Dendritic cell treated with granulocyte-macrophage colony-stimulating factor and Interleukin-4, amounts not matched to agents 40 ng/mL and 50 ng/mL, for 4 days (primary cell): Measurements from ENCODE around the gene RBCK1.
A peak's percentile ranks its signal among the peaks of the same experiment; 100 is the strongest.

Experiments used
- H3K27ac Mint-ChIP-seq: one replicate; pipeline ENCODE4 v1.8.0; 2022; ENCODE audit warnings: mild to moderate bottlenecking, mixed read lengths
- H3K27me3 Mint-ChIP-seq: one replicate; pipeline ENCODE4 v1.8.0; 2022; ENCODE audit warnings: mild to moderate bottlenecking, mixed read lengths
- H3K36me3 Mint-ChIP-seq: one replicate; pipeline ENCODE4 v1.8.0; 2022; ENCODE audit warnings: low read depth, mixed read lengths
- H3K4me1 Mint-ChIP-seq: one replicate; pipeline ENCODE4 v1.8.0; 2022; ENCODE audit warnings: low read depth, mixed read lengths
- H3K4me3 Mint-ChIP-seq: one replicate; pipeline ENCODE4 v1.8.0; 2022; ENCODE audit warnings: mild to moderate bottlenecking, moderate library complexity, mixed read lengths
- H3K9me3 Mint-ChIP-seq: one replicate; pipeline ENCODE4 v1.8.0; 2022; ENCODE audit warnings: mixed read lengths
- intact Hi-C: fragments of 100-400 bp; cut with micrococcal nuclease; formaldehyde crosslinking; loops from one replicate; pipeline ENCODE4 v1.15.0; 2022

The RBCK1 gene

DNA sequence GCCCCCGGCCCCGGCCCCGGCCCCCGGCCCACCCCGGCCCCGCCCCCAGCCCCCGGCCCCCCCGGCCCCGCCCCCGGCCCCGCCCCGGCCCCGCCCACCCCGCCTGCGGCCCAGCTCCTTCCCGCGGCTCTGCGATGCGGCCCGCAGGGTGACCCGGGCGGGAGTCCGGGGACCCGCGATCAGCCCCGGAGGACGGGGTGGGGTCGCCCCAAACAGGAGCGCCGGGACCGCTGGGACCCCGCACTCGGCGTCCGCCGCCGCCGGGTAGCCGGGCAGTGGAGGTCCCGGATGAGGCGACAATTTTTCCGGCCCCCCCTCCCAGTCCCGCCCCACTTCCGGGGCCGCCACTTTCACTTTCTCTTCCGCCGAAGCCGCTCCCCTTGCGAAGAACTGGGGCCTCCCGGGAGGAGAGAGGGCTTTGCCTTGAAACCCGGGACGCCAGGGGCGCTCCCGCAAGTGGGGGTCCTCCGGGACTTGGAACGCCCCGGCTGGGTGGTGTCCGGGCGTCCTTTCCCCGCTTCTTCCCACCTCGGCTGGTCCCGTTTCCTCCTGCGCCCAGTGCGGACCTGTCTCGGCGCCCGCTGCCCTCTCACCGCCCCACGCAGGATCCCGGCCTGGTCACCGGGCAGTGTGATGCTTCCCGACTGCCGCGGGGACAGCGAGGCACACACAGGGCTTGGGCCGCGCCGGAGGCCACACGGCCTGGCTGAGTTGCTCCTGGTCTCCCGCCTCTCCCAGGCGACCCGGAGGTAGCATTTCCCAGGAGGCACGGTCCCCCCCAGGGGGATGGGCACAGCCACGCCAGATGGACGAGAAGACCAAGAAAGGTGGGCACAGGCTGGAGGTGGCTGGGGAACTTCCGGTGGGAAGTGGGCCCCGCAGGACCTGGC is at the start of gene RBCK1:
RBCK1 (plus strand) TSS at position 347 of the 890 bp plus-strand sequence; CDS start at position 806, 459 bp downstream.
- Mint-ChIP-seq H3K36me3 (peaks cover 52% of the 10 kb centered on the region), H3K4me3 (peak within 1 kb of the TSS; percentile 93)
- intact Hi-C loops: loop anchor here (1.0 to 10.0 kb wide), 4 partner anchors 27 to 54 kb away; partner anchors contain the start of gene TBC1D20

GRCh38 chr20:358891-359555 is 49.1 kb upstream of the RBCK1 start:
- Mint-ChIP-seq H3K4me1 (peaks cover 20% of the 10 kb centered on the region), H3K27me3 (no peaks in the 10 kb centered on the region), H3K4me3 (no peak overlapping the region), H3K36me3 (no peaks in the 10 kb centered on the region), H3K27ac (no peak overlapping the region), H3K9me3 (no peaks in the 10 kb centered on the region)
- intact Hi-C loops: loop anchor here (10.0 kb wide), 3 partner anchors 46 to 376 kb away; partner anchors contain the start of gene RBCK1

More for the DNA sequence above, at the start of gene RBCK1:
- Mint-ChIP-seq H3K27ac (peak within 1 kb of the TSS; percentile 76), H3K9me3 (no peaks in the 10 kb centered on the region), H3K4me1 (peaks cover 39% of the 10 kb centered on the region), H3K27me3 (peaks cover 8% of the 10 kb centered on the region)

DNA sequence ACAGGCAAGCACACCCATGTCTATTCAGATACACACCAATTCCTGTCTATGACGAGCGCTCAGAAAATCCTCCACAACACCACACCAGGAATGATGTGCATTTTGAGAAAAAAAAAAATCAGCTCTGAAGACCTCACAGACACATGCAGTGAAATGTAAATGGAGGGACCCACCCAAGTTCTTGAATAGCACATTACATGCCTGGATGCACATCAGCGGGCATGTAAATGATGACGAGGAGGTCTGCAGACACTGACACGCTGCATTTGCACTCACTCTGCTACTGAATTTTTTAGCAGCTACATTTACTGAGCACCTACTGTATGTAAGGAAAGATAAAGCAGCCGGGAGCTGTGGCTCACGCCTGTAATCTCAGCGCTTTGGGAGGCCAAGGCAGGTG is 46.5 kb upstream of the RBCK1 start:
- H3K4me1 Mint-ChIP-seq: peaks cover 31% of the 10 kb centered on the region
- intact Hi-C loops: no loop called here
- H3K27ac Mint-ChIP-seq: no peak overlapping the region
- no peak overlapping the region for H3K4me3 Mint-ChIP-seq
- H3K27me3 Mint-ChIP-seq: no peaks in the 10 kb centered on the region
- H3K9me3 Mint-ChIP-seq: no peaks in the 10 kb centered on the region
- no peaks in the 10 kb centered on the region for H3K36me3 Mint-ChIP-seq

DNA sequence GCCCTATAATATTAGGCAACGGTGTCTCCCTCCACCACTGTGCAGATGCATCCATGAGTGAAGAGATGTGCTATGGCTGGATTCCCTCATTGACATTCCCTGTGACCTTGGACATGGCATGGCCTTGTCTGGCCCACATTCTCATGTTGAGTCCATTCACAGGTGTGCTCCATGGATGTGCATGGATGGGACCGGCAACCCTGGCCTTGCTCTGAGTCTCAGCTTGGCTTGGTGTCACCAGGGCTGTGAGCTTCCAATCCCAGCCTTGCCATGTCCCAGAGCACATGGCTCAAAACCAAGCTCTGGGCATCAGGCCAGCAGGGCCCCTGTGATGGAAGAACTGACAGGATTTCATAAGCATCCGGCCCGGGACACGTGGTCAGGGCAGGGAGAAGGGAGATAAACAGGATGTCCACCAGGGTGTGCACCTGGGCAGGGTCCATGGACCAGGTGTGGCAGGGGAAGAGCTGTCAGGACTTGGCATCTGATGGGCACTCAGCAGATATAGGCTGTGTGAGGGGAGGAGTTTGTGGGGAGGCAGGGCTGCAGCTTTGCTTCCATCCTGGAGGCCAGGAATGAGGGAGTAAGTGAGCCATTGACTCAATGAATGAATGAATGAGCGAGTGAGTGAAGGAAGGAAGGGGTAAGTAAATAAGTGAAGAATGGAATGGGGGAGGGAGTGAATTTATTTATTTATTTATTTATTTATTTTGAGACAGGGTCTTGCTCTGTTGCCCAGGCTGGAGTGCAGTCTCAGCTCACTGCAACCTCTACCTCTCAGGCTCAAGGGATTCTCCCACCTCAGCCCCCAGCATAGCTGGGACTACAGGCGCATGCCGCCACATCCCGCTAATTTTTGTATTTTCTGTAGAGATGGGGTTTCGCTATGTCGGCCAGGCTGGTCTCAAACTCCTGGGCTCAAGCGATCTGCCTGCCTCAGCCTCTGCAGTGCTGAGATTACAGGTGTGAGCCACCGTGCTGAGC is 45.5 kb upstream of the RBCK1 start:
- Mint-ChIP-seq H3K27ac (no peak overlapping the region), H3K4me1 (peaks cover 31% of the 10 kb centered on the region), H3K4me3 (no peak overlapping the region), H3K9me3 (no peaks in the 10 kb centered on the region), H3K27me3 (no peaks in the 10 kb centered on the region), H3K36me3 (no peaks in the 10 kb centered on the region)
- intact Hi-C loops: no loop called here

GRCh38 chr20:363319-364078 is 44.6 kb upstream of the RBCK1 start:
- Mint-ChIP-seq H3K4me3 (no peak overlapping the region), H3K27me3 (no peaks in the 10 kb centered on the region), H3K36me3 (no peaks in the 10 kb centered on the region), H3K9me3 (no peaks in the 10 kb centered on the region), H3K4me1 (peaks cover 31% of the 10 kb centered on the region), H3K27ac (peak overlapping the region; percentile 13)
- intact Hi-C loops: no loop called here

- Mint-ChIP-seq H3K36me3 (no peaks in the 10 kb centered on the region), H3K27ac (no peak overlapping the region), H3K4me1 (peaks cover 36% of the 10 kb centered on the region), H3K9me3 (no peaks in the 10 kb centered on the region), H3K4me3 (no peak overlapping the region), H3K27me3 (no peaks in the 10 kb centered on the region)
- intact Hi-C loops: no loop called here
Measured at GRCh38 chr20:364905-365794, 42.9 kb upstream of the RBCK1 start.

DNA sequence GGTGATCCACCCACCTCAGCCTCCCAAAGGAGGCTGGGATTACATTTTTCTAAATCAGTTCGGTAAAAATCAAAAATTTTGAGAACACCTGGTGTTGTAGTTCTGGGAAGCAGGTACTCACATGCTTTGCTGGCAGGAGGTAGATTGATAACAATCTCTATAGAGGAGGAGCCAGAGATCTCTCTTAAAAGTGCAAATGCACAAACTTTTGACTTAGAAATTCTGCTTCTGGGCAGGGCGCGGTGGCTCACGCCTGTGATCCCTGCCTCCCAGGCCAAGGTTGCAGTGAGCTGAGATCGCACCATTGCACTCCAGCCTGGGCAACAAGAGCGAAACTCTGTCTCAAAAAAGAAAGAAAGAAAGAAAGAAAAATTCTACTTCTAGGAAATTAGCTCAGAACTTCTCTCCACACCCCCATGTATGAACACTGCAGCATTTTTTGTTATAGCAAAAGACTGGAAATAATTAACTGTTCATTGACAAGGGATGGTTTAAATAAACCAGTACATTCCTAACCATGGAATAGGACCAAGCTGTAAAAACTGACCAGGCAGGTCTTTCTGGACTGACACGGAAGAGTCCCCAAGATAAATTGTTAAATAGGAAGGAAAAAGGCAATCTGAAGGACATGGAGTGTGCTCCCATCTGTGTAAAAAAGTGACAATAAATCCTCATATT is 41.9 kb upstream of the RBCK1 start:
- Mint-ChIP-seq H3K9me3 (no peaks in the 10 kb centered on the region), H3K4me3 (no peak overlapping the region), H3K27me3 (no peaks in the 10 kb centered on the region), H3K27ac (no peak overlapping the region), H3K4me1 (peaks cover 37% of the 10 kb centered on the region), H3K36me3 (no peaks in the 10 kb centered on the region)
- intact Hi-C loops: no loop called here

- Mint-ChIP-seq H3K27me3 (no peaks in the 10 kb centered on the region), H3K4me1 (peaks cover 44% of the 10 kb centered on the region), H3K4me3 (no peak overlapping the region), H3K27ac (no peak overlapping the region), H3K36me3 (no peaks in the 10 kb centered on the region), H3K9me3 (no peaks in the 10 kb centered on the region)
- intact Hi-C loops: no loop called here
Measured at GRCh38 chr20:366719-367485, 41.2 kb upstream of the RBCK1 start.

- H3K4me3 Mint-ChIP-seq: no peak overlapping the region
- no peak overlapping the region for H3K27ac Mint-ChIP-seq
- no peaks in the 10 kb centered on the region for H3K9me3 Mint-ChIP-seq
- peaks cover 46% of the 10 kb centered on the region for H3K4me1 Mint-ChIP-seq
- H3K36me3 Mint-ChIP-seq: no peaks in the 10 kb centered on the region
- intact Hi-C loops: no loop called here
- no peaks in the 10 kb centered on the region for H3K27me3 Mint-ChIP-seq
Measured at GRCh38 chr20:367486-367887, 40.6 kb upstream of the RBCK1 start.

DNA sequence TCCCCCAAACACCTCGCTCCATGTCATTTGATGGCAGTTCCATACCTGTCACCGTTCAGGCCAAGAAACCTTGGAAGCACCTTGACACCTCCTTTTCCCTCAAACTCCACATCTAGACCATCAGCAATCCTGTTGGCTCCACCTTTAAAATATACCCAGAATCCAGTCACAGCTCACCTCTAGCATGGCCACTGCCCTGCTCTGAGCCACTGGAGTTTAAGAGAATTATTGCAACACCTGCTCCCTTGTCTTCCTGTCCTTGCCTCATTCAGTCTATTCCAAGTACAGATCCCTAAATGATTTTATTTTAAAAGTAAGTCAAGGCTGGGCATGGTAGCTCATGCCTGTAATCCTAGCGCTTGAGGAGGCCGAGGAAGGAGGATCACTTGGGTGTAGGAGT is 39.2 kb upstream of the RBCK1 start:
- H3K4me1 Mint-ChIP-seq: peaks cover 46% of the 10 kb centered on the region
- H3K27ac Mint-ChIP-seq: no peak overlapping the region
- H3K27me3 Mint-ChIP-seq: no peaks in the 10 kb centered on the region
- no peaks in the 10 kb centered on the region for H3K36me3 Mint-ChIP-seq
- intact Hi-C loops: no loop called here
- H3K9me3 Mint-ChIP-seq: no peaks in the 10 kb centered on the region
- H3K4me3 Mint-ChIP-seq: no peak overlapping the region

- Mint-ChIP-seq H3K27me3 (no peaks in the 10 kb centered on the region), H3K9me3 (no peaks in the 10 kb centered on the region), H3K27ac (peak overlapping the region; percentile 39), H3K36me3 (no peaks in the 10 kb centered on the region), H3K4me1 (peaks cover 41% of the 10 kb centered on the region), H3K4me3 (no peak overlapping the region)
- intact Hi-C loops: loop anchor here (5.0 kb wide), 1 partner anchor 37 kb away; the partner anchor contains the start of gene RBCK1
Measured at GRCh38 chr20:370151-370600, 37.9 kb upstream of the RBCK1 start.
